K562 (cell line): Measurements from ENCODE around the gene SLC25A45. TPM values are rescaled to one million over a fixed set of nuclear protein-coding genes. Genes with fewer than 3 reads are reported as not detected.

Source experiments
- ARHGAP35 ChIP-seq: fragments of 450-650 bp; IDR thresholded peaks from 2 replicates; pipeline ENCODE4 v1.6.1; 2018; ENCODE audit not compliant: partially characterized antibody
- ARNT ChIP-seq, 2 experiments: fragments of 450-650 bp; IDR thresholded peaks; 2 replicates each; pipeline ENCODE4 v1.6.1; 2016; ENCODE audit warnings: mild to moderate bottlenecking in 1 of 2
- E4F1 ChIP-seq: fragments of 250-450 bp; sonication (Bioruptor Pico); IDR thresholded peaks from 2 replicates; pipeline ENCODE4 v1.5.0; 2021; ENCODE audit warnings: mild to moderate bottlenecking, borderline replicate concordance
- GABPB1 ChIP-seq: sonication (generic); formaldehyde crosslinking; IDR thresholded peaks from 2 replicates; pipeline ENCODE4 v1.8.0; 2022; ENCODE audit warnings: mild to moderate bottlenecking, missing genetic modification reagents
- GTF2E2 ChIP-seq: fragments of 200-800 bp; sonication (Bioruptor generic); IDR thresholded peaks from 2 replicates; pipeline ENCODE4 v1.6.1; 2016; ENCODE audit warnings: missing genetic modification characterization, missing compliant biosample characterization
- KLF10 ChIP-seq: fragments of 250-450 bp; sonication (Bioruptor Pico); IDR thresholded peaks from 2 replicates; pipeline ENCODE4 v1.6.1; 2021; ENCODE audit warnings: matching md5 sums
- NFIC ChIP-seq: fragments of 450-650 bp; IDR thresholded peaks from 2 replicates; pipeline ENCODE4 v1.6.1; 2017; ENCODE audit warnings: mild to moderate bottlenecking, inconsistent platforms
- SIN3A ChIP-seq, 2 experiments: fragments of 150-350 bp in 1 of 2; IDR thresholded peaks; 2 replicates each; pipeline ENCODE4 v1.6.1; 2011 to 2016; ENCODE audit warnings: borderline replicate concordance in 2 of 2, low read depth in 2 of 2, low read length in 2 of 2, mild to moderate bottlenecking in 2 of 2, moderate library complexity in 2 of 2; ENCODE audit not compliant: control insufficient read depth in 1 of 2
- SMAD2 ChIP-seq: fragments of 150-350 bp; IDR thresholded peaks from 2 replicates; pipeline ENCODE4 v1.6.1; 2014; ENCODE audit warnings: low read depth, mild to moderate bottlenecking, low read length
- TAF7 ChIP-seq: fragments of 450-650 bp; IDR thresholded peaks from 2 replicates; pipeline ENCODE4 v1.6.1; 2016; ENCODE audit warnings: missing genetic modification characterization, missing compliant biosample characterization
- YY1 ChIP-seq, 3 experiments: IDR thresholded peaks; 2 replicates each; pipeline ENCODE4 v1.6.1; 2011; ENCODE audit warnings: low read length in 2 of 3, mild to moderate bottlenecking in 2 of 3, moderate library complexity in 2 of 3, borderline replicate concordance in 1 of 3, control low read depth in 1 of 3, low read depth in 1 of 3; ENCODE audit not compliant: insufficient read depth in 3 of 3, insufficient replicate concordance in 2 of 3, control insufficient read depth in 1 of 3, insufficient read length in 1 of 3; ENCODE audit errors: extremely low read depth in 1 of 3
- ZKSCAN3 ChIP-seq: fragments of 250-450 bp; sonication (Bioruptor Pico); IDR thresholded peaks from 2 replicates; pipeline ENCODE4 v1.4.0; 2020
- polyA plus RNA-seq, 8 experiments: library from polyadenylated mRNA; depleted of rRNA in 4 of 8; stranded (reverse) in 5 of 8; unstranded in 3 of 8; fragments of >200 nt; fragmentation: Nextera tagmentation in 2 of 8; fragmentation: Illumina TruSeq in 1 of 8; extraction: Ambion mirVana in 2 of 8; extraction: Trizol in 1 of 8; gene quantifications; 2 replicates each; pipeline versions ENCODE4 v1.2.1 to v1.2.3, GENCODE V29; 2011 to 2014; ENCODE audit warnings: inconsistent platforms in 1 of 8, missing spikeins in 1 of 8
- total RNA-seq, 7 experiments: library from RNA; depleted of rRNA in 6 of 7; stranded (reverse); fragments of >200 nt in 6 of 7; fragmentation: Illumina TruSeq in 2 of 7; extraction: Trizol in 2 of 7; gene quantifications; 2 replicates each; pipeline versions ENCODE4 v1.2.1 to v1.2.3, GENCODE V29; 2011 to 2021; ENCODE audit warnings: low replicate concordance in 1 of 7
- TF ChIP-seq, protein P1 (sequence below): fragments of 450-650 bp; formaldehyde crosslinking; IDR thresholded peaks from 2 replicates; pipeline ENCODE4 v1.4.0; 2020; ENCODE audit warnings: mild to moderate bottlenecking, moderate library complexity
- TF ChIP-seq, protein P2 (sequence below), 2 experiments: fragments of 450-650 bp; IDR thresholded peaks; 2 replicates each; pipeline ENCODE4 v1.6.1; 2016; ENCODE audit warnings: mild to moderate bottlenecking in 2 of 2, borderline replicate concordance in 1 of 2, low read depth in 1 of 2, moderate library complexity in 1 of 2

Gene SLC25A45
- total and polyA plus RNA-seq, 9 of the 15 experiments (the other 6 are each of a cell fraction or from before 2014, with no cell fraction given) = 0.15 to 2.3 (median 0.68) TPM

GRCh38 chr11:65382804-65383368, 440 bp upstream of the SLC25A45 start (continued):
- TF ChIP-seq, protein P1, sequence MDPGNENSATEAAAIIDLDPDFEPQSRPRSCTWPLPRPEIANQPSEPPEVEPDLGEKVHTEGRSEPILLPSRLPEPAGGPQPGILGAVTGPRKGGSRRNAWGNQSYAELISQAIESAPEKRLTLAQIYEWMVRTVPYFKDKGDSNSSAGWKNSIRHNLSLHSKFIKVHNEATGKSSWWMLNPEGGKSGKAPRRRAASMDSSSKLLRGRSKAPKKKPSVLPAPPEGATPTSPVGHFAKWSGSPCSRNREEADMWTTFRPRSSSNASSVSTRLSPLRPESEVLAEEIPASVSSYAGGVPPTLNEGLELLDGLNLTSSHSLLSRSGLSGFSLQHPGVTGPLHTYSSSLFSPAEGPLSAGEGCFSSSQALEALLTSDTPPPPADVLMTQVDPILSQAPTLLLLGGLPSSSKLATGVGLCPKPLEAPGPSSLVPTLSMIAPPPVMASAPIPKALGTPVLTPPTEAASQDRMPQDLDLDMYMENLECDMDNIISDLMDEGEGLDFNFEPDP (CRISPR knock-in tag) = no peak
- TF ChIP-seq SMAD2 = no peak
- TF ChIP-seq GABPB1 (CRISPR knock-in tag) = no peak
- no peak for TF ChIP-seq KLF10 (CRISPR knock-in tag)
- 0 out of 2 replicates have a peak, but pooled peaks have one; percentile 3 for TF ChIP-seq NFIC
- TF ChIP-seq GTF2E2 (tag) = no peak
- no peak for TF ChIP-seq YY1 (IDR thresholded peaks at IDR 0.05; ENCODE audit: borderline replicate concordance in 1 of 3, control insufficient read depth in 1 of 3, extremely low read depth in 1 of 3, insufficient read depth in 3 of 3, insufficient read length in 1 of 3, insufficient replicate concordance in 2 of 3, low read depth in 1 of 3, low read length in 2 of 3)
- TF ChIP-seq TAF7 (tag) = 0 out of 2 replicates have a peak, but pooled peaks have one; percentile 7
- TF ChIP-seq ARHGAP35 = peak; percentile 51
- TF ChIP-seq SIN3A (IDR thresholded peaks at IDR 0.05; ENCODE audit: borderline replicate concordance in 2 of 2, control insufficient read depth in 1 of 2, low read depth in 2 of 2, low read length in 2 of 2) = 0 out of 4 replicates have a peak, but pooled peaks of 1 of the 2 experiments have one; percentile 21
- TF ChIP-seq, protein P2, sequence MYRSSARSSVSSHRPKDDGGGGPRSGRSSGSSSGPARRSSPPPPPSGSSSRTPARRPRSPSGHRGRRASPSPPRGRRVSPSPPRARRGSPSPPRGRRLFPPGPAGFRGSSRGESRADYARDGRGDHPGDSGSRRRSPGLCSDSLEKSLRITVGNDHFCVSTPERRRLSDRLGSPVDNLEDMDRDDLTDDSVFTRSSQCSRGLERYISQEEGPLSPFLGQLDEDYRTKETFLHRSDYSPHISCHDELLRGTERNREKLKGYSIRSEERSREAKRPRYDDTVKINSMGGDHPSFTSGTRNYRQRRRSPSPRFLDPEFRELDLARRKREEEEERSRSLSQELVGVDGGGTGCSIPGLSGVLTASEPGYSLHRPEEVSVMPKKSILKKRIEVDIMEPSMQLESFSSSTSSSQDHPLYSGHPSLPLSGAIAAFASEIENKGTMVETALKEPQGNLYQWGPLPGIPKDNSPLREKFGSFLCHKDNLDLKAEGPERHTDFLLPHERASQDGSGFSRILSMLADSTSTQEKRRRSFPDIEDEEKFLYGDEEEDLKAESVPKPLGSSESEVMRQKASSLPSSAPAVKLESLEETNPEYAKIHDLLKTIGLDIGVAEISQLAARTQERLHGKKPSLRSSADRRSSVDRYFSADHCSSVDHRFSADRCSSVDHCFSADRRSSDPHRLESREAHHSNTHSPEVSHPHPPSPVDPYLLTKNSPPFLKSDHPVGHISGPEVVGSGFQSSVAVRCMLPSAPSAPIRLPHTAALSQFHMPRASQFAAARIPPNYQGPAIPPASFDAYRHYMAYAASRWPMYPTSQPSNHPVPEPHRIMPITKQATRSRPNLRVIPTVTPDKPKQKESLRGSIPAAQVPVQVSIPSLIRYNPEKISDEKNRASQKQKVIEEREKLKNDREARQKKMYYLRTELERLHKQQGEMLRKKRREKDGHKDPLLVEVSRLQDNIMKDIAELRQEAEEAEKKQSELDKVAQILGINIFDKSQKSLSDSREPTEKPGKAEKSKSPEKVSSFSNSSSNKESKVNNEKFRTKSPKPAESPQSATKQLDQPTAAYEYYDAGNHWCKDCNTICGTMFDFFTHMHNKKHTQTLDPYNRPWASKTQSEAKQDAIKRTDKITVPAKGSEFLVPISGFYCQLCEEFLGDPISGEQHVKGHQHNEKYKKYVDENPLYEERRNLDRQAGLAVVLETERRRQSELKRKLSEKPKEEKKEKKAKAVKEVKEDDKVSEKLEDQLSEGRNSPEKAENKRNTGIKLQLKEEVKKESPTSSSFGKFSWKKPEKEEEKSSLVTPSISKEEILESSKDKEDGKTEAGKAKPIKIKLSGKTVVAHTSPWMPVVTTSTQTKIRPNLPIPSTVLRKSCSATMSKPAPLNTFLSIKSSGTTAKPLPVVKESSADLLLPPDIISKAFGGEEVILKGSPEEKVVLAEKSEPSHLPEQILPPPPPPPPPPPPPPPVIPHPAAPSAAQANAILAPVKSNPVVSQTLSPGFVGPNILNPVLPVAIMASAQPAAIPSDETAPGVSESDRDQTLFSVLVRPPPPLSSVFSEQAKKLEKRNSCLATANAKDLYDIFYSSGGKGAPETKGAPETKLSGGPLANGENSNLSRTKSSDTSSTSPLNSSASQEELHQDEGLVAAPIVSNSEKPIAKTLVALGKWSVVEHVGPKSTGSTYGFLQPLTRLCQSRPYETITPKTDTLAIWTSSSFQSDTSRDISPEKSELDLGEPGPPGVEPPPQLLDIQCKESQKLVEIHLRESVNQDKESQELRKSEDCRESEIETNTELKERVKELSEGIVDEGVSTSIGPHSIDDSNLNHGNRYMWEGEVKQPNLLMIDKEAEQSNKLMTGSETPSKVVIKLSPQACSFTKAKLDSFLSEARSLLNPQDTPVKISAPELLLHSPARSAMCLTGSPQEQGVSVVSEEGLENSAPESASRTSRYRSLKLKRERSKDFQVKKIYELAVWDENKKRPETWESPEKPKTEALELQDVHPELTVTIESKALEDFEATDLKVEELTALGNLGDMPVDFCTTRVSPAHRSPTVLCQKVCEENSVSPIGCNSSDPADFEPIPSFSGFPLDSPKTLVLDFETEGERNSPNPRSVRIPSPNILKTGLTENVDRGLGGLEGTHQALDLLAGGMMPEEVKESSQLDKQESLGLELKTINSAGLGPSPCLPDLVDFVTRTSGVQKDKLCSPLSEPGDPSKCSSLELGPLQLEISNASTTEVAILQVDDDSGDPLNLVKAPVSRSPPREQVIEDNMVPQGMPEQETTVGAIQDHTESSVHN (IDR thresholded peaks at IDR 0.05; ENCODE audit: borderline replicate concordance in 1 of 2, low read depth in 1 of 2) = no peak
- 0 out of 4 replicates have a peak, but pooled peaks of 1 of the 2 experiments have one; percentile 7 for TF ChIP-seq ARNT (IDR thresholded peaks at IDR 0.05)
- TF ChIP-seq ZKSCAN3 (CRISPR knock-in tag) = no peak
- no peak for TF ChIP-seq E4F1 (CRISPR knock-in tag)
